ENCODE data around the gene VPS8.
"Not testable (repeated sequence)": the region's sequence is repeated elsewhere in the genome, so short reads cannot be mapped to it uniquely, and the experiment has no call there.

The VPS8 gene

GRCh38 chr3:184965639-184966430, 153.9 kb downstream of the VPS8 start:
- no peaks in the 10 kb centered on the region for H3K9me3 ChIP-seq (ENCODE audit: control insufficient read depth, insufficient read depth, low read length)
- H3K4me1 ChIP-seq (ENCODE audit: insufficient read depth, low read length): no peaks in the 10 kb centered on the region
- no peak overlapping the region for H3K9ac ChIP-seq (ENCODE audit: low read depth, low read length)

GRCh38 chr3:184968115-184968514, 156.1 kb downstream of the VPS8 start:
- Histone ChIP-seq H3K9me3 (ENCODE audit: control insufficient read depth, insufficient read depth, low read length) (no peaks in the 10 kb centered on the region), H3K9ac (ENCODE audit: low read depth, low read length) (no peak overlapping the region), H3K4me1 (ENCODE audit: insufficient read depth, low read length) (no peaks in the 10 kb centered on the region), H3K36me3 (ENCODE audit: insufficient read depth, low read length) (no peaks in the 10 kb centered on the region)

More at GRCh38 chr3:184965639-184966430, 153.9 kb downstream of the VPS8 start:
- H3K36me3 ChIP-seq (ENCODE audit: insufficient read depth, low read length): no peaks in the 10 kb centered on the region

GRCh38 chr3:184970186-184970585, 158.2 kb downstream of the VPS8 start:
- Histone ChIP-seq H3K9ac (ENCODE audit: low read depth, low read length) (no peak overlapping the region), H3K4me1 (ENCODE audit: insufficient read depth, low read length) (no peaks in the 10 kb centered on the region), H3K36me3 (ENCODE audit: insufficient read depth, low read length) (no peaks in the 10 kb centered on the region), H3K9me3 (ENCODE audit: control insufficient read depth, insufficient read depth, low read length) (no peaks in the 10 kb centered on the region)

GRCh38 chr3:184977796-184978195, 165.8 kb downstream of the VPS8 start:
- no peak overlapping the region for H3K9ac ChIP-seq (ENCODE audit: low read depth, low read length)
- no peaks in the 10 kb centered on the region for H3K4me1 ChIP-seq (ENCODE audit: insufficient read depth, low read length)
- H3K9me3 ChIP-seq (ENCODE audit: control insufficient read depth, insufficient read depth, low read length): no peaks in the 10 kb centered on the region
- no peaks in the 10 kb centered on the region for H3K36me3 ChIP-seq (ENCODE audit: insufficient read depth, low read length)

- Histone ChIP-seq H3K36me3 (ENCODE audit: insufficient read depth, low read length) (no peaks in the 10 kb centered on the region), H3K4me1 (ENCODE audit: insufficient read depth, low read length) (no peaks in the 10 kb centered on the region), H3K9ac (ENCODE audit: low read depth, low read length) (no peak overlapping the region), H3K9me3 (ENCODE audit: control insufficient read depth, insufficient read depth, low read length) (no peaks in the 10 kb centered on the region)
Measured at GRCh38 chr3:184981071-184981470, 169.1 kb downstream of the VPS8 start.

GRCh38 chr3:184982076-184982475, 170.1 kb downstream of the VPS8 start:
- no peaks in the 10 kb centered on the region for H3K36me3 ChIP-seq (ENCODE audit: insufficient read depth, low read length)
- H3K9ac ChIP-seq (ENCODE audit: low read depth, low read length): no peak overlapping the region
- H3K9me3 ChIP-seq (ENCODE audit: control insufficient read depth, insufficient read depth, low read length): no peaks in the 10 kb centered on the region
- no peaks in the 10 kb centered on the region for H3K4me1 ChIP-seq (ENCODE audit: insufficient read depth, low read length)

- no peaks in the 10 kb centered on the region for H3K36me3 ChIP-seq (ENCODE audit: insufficient read depth, low read length)
- H3K4me1 ChIP-seq (ENCODE audit: insufficient read depth, low read length): no peaks in the 10 kb centered on the region
- H3K9me3 ChIP-seq (ENCODE audit: control insufficient read depth, insufficient read depth, low read length): no peaks in the 10 kb centered on the region
- H3K9ac ChIP-seq (ENCODE audit: low read depth, low read length): no peak overlapping the region
Measured at GRCh38 chr3:184985586-184985985, 173.6 kb downstream of the VPS8 start.

- no peak overlapping the region for H3K9ac ChIP-seq (ENCODE audit: low read depth, low read length)
- no peaks in the 10 kb centered on the region for H3K4me1 ChIP-seq (ENCODE audit: insufficient read depth, low read length)
- H3K36me3 ChIP-seq (ENCODE audit: insufficient read depth, low read length): no peaks in the 10 kb centered on the region
- H3K9me3 ChIP-seq (ENCODE audit: control insufficient read depth, insufficient read depth, low read length): no peaks in the 10 kb centered on the region
Measured at GRCh38 chr3:184986366-184986889, 174.5 kb downstream of the VPS8 start.

GRCh38 chr3:184993394-184993793, 181.4 kb downstream of the VPS8 start:
- Histone ChIP-seq H3K9me3 (ENCODE audit: control insufficient read depth, insufficient read depth, low read length) (no peaks in the 10 kb centered on the region), H3K4me1 (ENCODE audit: insufficient read depth, low read length) (no peaks in the 10 kb centered on the region; the same call in 1 of the 2 replicates), H3K36me3 (ENCODE audit: insufficient read depth, low read length) (peaks cover 2% of the 10 kb centered on the region; the same call in 1 of the 2 replicates), H3K9ac (ENCODE audit: low read depth, low read length) (no peak overlapping the region)

- H3K36me3 ChIP-seq (ENCODE audit: insufficient read depth, low read length); H3K9ac ChIP-seq (ENCODE audit: low read depth, low read length); H3K4me1 ChIP-seq (ENCODE audit: insufficient read depth, low read length); H3K9me3 ChIP-seq (ENCODE audit: control insufficient read depth, insufficient read depth, low read length): not testable (repeated sequence)
Measured at GRCh38 chr3:185003876-185004275, 191.9 kb downstream of the VPS8 start.

- H3K9ac ChIP-seq (ENCODE audit: low read depth, low read length): no peak overlapping the region
- H3K9me3 ChIP-seq (ENCODE audit: control insufficient read depth, insufficient read depth, low read length): 0 out of 2 replicates have a peak, but pooled peaks cover 3% of the 10 kb centered on the region
- no peaks in the 10 kb centered on the region for H3K4me1 ChIP-seq (ENCODE audit: insufficient read depth, low read length)
- H3K36me3 ChIP-seq (ENCODE audit: insufficient read depth, low read length): no peaks in the 10 kb centered on the region
Measured at GRCh38 chr3:185009650-185010049, 197.7 kb downstream of the VPS8 start.

- not testable (repeated sequence) for H3K36me3 ChIP-seq (ENCODE audit: insufficient read depth, low read length); H3K9ac ChIP-seq (ENCODE audit: low read depth, low read length); H3K4me1 ChIP-seq (ENCODE audit: insufficient read depth, low read length); H3K9me3 ChIP-seq (ENCODE audit: control insufficient read depth, insufficient read depth, low read length)
Measured at GRCh38 chr3:185017584-185017983, 205.6 kb downstream of the VPS8 start.

GRCh38 chr3:185017996-185018395, 206.0 kb downstream of the VPS8 start:
- H3K9ac ChIP-seq (ENCODE audit: low read depth, low read length); H3K4me1 ChIP-seq (ENCODE audit: insufficient read depth, low read length); H3K36me3 ChIP-seq (ENCODE audit: insufficient read depth, low read length); H3K9me3 ChIP-seq (ENCODE audit: control insufficient read depth, insufficient read depth, low read length): not testable (repeated sequence)

- no peaks in the 10 kb centered on the region for H3K4me1 ChIP-seq (ENCODE audit: insufficient read depth, low read length)
- H3K36me3 ChIP-seq (ENCODE audit: insufficient read depth, low read length): peaks cover 3% of the 10 kb centered on the region; the same call in 1 of the 2 replicates
- H3K9me3 ChIP-seq (ENCODE audit: control insufficient read depth, insufficient read depth, low read length): no peaks in the 10 kb centered on the region; the same call in 1 of the 2 replicates
Measured at GRCh38 chr3:185021256-185021655, 209.3 kb downstream of the VPS8 start.

GRCh38 chr3:185024406-185024805, 212.4 kb downstream of the VPS8 start:
- H3K9me3 ChIP-seq (ENCODE audit: control insufficient read depth, insufficient read depth, low read length): no peaks in the 10 kb centered on the region; the same call in 1 of the 2 replicates
- H3K9ac ChIP-seq (ENCODE audit: low read depth, low read length): no peak overlapping the region
- H3K4me1 ChIP-seq (ENCODE audit: insufficient read depth, low read length): no peaks in the 10 kb centered on the region
- H3K36me3 ChIP-seq (ENCODE audit: insufficient read depth, low read length): peaks cover 3% of the 10 kb centered on the region; the same call in 1 of the 2 replicates

More at GRCh38 chr3:185021256-185021655, 209.3 kb downstream of the VPS8 start:
- no peak overlapping the region for H3K9ac ChIP-seq (ENCODE audit: low read depth, low read length)

Data from ES-I3 (cell line).